G401 (cell line): ENCODE results near the gene GCG. TPM values are rescaled to one million over a fixed set of nuclear protein-coding genes. Genes with fewer than 3 reads are reported as not detected.

Experiments
- DNase-seq: peaks from one replicate; pipeline ENCODE4 v3.0.0-alpha.2; 2015; ENCODE audit warnings: low spot score
- in situ Hi-C: cut with HindIII; loops from 2 replicates; pipeline ENCODE4 v1.10.0; 2016; ENCODE audit warnings: low sequenced_read_pairs, mixed read lengths
- total RNA-seq: library from RNA; depleted of rRNA; stranded (reverse); fragments of >200 nt; shearing (Covaris generic); gene quantifications from 2 replicates; pipeline ENCODE4 v1.2.3, GENCODE V29; 2014; rRNA removed

Gene GCG
- total RNA-seq = not detected in 2 replicates

GRCh38 chr2:162152147-162152546, at the start of gene GCG:
Gene GCG, minus strand, starts transcription at chr2:162152247. Its CDS starts 3,069 bp downstream, at chr2:162149178.
- DNase-seq = no peak
- in situ Hi-C loops = no loop called here

GRCh38 chr2:162200636-162201035, 48.6 kb upstream of the GCG start:
- in situ Hi-C loops = no loop called here
- DNase-seq = no peak

GRCh38 chr2:162199913-162200312, 47.9 kb upstream of the GCG start:
- no peak for DNase-seq
- in situ Hi-C loops = no loop called here

- in situ Hi-C loops = no loop called here
- no peak for DNase-seq
These were observed 46.2 kb upstream of the GCG start for GRCh38 chr2:162198239-162198638.

GRCh38 chr2:162197069-162197825, 45.2 kb upstream of the GCG start:
- in situ Hi-C loops = no loop called here
- DNase-seq = no peak

- no peak for DNase-seq
- in situ Hi-C loops = no loop called here
These were observed 44.6 kb upstream of the GCG start for GRCh38 chr2:162196638-162197037.

- in situ Hi-C loops = no loop called here
- DNase-seq = no peak
These were observed 36.4 kb upstream of the GCG start for GRCh38 chr2:162188451-162188850.

- DNase-seq = no peak
- in situ Hi-C loops = no loop called here
These were observed 33.6 kb upstream of the GCG start for GRCh38 chr2:162185541-162186232.

GRCh38 chr2:162184821-162185450, 32.9 kb upstream of the GCG start:
- in situ Hi-C loops = no loop called here

GRCh38 chr2:162184359-162184758, 32.3 kb upstream of the GCG start:
- peak; percentile 11 for DNase-seq
- in situ Hi-C loops = no loop called here

More at GRCh38 chr2:162184821-162185450, 32.9 kb upstream of the GCG start:
- DNase-seq = no peak

GRCh38 chr2:162182395-162182794, 30.3 kb upstream of the GCG start:
- in situ Hi-C loops = no loop called here
- no peak for DNase-seq

- DNase-seq = no peak
- in situ Hi-C loops = no loop called here
These were observed 25.3 kb upstream of the GCG start for GRCh38 chr2:162177301-162177700.

- in situ Hi-C loops = no loop called here
These were observed 23.7 kb upstream of the GCG start for GRCh38 chr2:162175714-162176113.

GRCh38 chr2:162174746-162175145, 22.7 kb upstream of the GCG start:
- in situ Hi-C loops = no loop called here
- DNase-seq = no peak

More at GRCh38 chr2:162175714-162176113, 23.7 kb upstream of the GCG start:
- no peak for DNase-seq

GRCh38 chr2:162172802-162173370, 20.8 kb upstream of the GCG start:
- no peak for DNase-seq
- in situ Hi-C loops = no loop called here

- in situ Hi-C loops = no loop called here
- DNase-seq = no peak
These were observed 14.7 kb upstream of the GCG start for GRCh38 chr2:162166745-162167144.

GRCh38 chr2:162166174-162166573, 14.1 kb upstream of the GCG start:
- in situ Hi-C loops = no loop called here

GRCh38 chr2:162164802-162165201, 12.8 kb upstream of the GCG start:
- DNase-seq = no peak
- in situ Hi-C loops = no loop called here

More at GRCh38 chr2:162166174-162166573, 14.1 kb upstream of the GCG start:
- no peak for DNase-seq

- no peak for DNase-seq
- in situ Hi-C loops = no loop called here
These were observed 7.4 kb upstream of the GCG start for GRCh38 chr2:162159446-162159845.

GRCh38 chr2:162156149-162156548, 4.1 kb upstream of the GCG start:
- in situ Hi-C loops = no loop called here
- DNase-seq = no peak
